GM12872 (cell line): ENCODE data around the gene OTUB1.

Experiments used
- TF ChIP-seq, protein P1 (sequence below): IDR thresholded peaks from 3 replicates; pipeline ENCODE4 v1.5.1; 2011; ENCODE audit warnings: low read depth, mild to moderate bottlenecking, low read length, moderate library complexity; ENCODE audit not compliant: insufficient read depth

OTUB1 gene

GRCh38 chr11:64038500-64038899 lies 52.3 kb downstream of the OTUB1 start:
- TF ChIP-seq, protein P1, sequence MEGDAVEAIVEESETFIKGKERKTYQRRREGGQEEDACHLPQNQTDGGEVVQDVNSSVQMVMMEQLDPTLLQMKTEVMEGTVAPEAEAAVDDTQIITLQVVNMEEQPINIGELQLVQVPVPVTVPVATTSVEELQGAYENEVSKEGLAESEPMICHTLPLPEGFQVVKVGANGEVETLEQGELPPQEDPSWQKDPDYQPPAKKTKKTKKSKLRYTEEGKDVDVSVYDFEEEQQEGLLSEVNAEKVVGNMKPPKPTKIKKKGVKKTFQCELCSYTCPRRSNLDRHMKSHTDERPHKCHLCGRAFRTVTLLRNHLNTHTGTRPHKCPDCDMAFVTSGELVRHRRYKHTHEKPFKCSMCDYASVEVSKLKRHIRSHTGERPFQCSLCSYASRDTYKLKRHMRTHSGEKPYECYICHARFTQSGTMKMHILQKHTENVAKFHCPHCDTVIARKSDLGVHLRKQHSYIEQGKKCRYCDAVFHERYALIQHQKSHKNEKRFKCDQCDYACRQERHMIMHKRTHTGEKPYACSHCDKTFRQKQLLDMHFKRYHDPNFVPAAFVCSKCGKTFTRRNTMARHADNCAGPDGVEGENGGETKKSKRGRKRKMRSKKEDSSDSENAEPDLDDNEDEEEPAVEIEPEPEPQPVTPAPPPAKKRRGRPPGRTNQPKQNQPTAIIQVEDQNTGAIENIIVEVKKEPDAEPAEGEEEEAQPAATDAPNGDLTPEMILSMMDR = no peak

DNA sequence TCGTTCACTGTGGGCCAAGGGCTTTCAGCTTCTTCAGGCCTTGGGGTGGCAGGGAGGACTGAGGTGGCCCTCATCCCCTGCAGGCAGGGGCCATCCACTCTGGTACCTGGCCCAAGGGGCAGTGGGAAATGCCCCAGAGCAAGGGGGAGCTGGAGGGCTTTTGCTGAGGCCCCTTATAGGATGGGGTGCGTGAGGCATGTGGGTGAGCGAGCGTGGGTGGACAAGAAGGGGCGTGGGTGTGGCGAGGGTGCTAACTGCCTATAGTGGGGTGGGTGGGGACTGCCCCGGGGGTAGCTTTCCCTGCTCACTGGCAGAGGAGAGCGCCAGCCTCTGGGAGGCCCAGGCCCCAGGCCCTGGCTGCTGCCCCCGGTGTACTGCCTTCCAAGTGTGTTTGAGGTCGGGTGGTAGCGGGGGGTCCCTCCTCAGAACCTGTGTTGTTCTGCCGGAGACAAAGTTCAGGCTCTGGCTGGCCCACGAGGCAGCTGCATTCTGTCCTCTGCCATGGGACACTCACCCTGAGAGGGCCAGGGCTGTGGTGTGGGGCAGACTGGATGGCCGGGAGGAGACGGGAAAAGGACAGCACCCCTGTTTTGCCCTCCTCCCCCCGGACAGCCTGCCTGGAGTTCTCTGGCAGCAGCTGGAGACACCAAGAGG lies 52.9 kb downstream of the OTUB1 start:
- TF ChIP-seq, protein P1 = no peak

DNA sequence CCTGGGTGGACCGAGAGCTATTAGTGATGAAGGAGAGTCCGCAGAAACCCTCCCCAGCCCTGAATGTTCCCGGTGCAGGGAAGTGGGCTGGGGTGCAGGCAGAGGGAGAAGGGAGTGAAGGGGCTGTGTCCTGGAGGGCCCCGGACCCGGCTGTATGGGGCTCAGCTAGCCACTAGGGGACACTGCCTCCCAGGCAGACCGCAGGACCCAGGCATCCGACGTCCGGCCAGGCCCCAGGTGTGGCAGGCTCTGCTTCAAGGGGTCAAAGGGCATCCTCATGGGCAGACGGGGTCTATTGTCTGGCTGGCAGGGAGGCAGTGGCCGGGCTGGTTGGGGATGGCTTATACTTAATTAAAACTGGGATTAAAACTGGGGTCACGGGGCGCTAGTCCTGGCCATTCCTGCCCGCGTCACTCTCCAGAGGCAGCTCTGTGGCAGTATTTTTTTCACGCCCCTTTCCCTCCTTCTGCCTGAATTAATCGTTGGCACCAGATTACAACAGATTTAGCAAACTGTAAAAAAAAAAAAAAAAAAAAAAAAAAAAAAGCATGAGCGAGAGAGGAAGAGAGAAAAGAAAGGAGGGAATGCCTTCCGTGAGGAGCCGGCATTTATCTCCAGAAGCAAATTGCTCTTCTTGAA lies 54.6 kb downstream of the OTUB1 start:
- TF ChIP-seq, protein P1 = peak; percentile 36; the same call in 2 of the 3 replicates

GRCh38 chr11:64041846-64042245 lies 55.6 kb downstream of the OTUB1 start:
- TF ChIP-seq, protein P1 = no peak

DNA sequence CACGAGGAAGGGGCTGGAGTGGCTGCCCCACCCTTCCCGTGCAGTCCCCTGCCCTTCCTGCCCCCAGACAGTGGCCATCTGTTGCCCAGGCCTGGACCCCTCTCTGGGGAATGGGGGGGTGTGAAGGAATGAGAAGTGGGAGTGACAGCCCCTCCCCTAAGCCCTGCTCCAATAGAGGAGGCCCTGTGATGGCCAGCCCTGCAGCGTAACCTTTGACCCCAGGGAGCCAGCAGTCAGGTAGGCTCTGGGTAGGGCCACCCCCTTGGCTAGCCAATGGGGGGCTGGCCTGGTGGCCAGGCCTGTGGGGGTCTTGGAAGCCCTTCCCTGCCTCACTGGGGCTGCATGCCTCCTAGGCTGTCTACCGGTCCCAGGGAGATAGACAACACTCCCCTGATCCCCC lies 56.1 kb downstream of the OTUB1 start:
- TF ChIP-seq, protein P1 = no peak

DNA sequence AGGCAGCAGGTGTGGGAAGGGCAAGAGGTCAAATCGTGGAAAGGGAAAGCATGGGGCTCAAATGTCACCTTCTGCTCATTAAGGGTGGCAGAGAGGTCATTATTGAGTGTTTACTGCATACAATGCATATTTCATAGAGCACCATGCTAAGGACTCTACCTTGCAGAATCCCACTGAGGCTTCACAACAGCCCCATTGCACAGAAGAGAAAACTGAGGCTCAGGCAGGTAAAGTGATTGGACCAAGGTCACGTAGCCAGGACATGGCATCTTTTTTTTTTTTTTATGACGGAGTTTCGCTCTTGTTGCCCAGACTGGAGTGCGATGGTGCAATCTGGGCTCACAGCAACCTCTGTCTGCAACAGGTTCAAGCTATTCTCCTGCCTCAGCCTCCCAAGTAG lies 57.3 kb downstream of the OTUB1 start:
- TF ChIP-seq, protein P1 = no peak

DNA sequence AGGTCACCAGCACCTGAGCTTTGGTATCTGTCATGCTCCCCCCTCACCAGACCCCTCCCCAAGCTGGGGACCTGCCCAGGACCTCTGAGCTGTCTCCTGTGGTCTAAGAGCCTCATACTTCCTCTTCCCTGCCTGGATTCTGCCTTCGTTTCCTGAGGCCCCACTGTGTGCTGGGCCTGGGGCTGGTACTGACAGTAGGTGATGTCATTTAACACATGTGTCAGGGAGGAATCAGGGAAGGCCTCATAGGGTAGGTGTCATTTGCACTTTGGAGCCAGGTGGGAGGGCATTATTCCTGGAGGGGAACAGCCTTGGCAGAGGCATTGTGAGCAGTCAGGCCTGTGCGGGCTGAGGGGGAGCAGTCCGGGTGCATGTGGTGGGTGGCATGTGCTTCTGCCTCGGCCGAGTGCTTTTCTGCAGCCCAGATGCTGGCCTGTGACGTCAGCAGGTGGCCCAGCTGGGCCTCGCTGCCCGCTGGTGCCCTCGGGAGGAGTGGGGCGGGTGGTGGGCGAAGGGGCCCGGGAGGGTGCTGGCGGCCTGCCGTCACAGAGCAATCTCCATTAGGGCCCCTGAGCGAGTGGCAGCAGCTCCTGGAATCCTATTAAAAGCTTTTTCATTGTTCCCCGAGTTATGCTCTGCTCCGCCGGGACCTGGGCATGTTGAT lies 58.6 kb downstream of the OTUB1 start:
- TF ChIP-seq, protein P1 = no peak
